ENCODE results near the gene PRMT7. TPM values are rescaled to one million over a fixed set of nuclear protein-coding genes. Genes with fewer than 3 reads are reported as not detected.

PRMT7 gene
- total RNA-seq, 2 experiments from 2014 or later: 50.4 to 52.2 TPM

- DNase-seq: no peak
- H3K4me1 Mint-ChIP-seq: no peaks in the 10 kb centered on the region
- no peak overlapping the region for H3K27ac Mint-ChIP-seq
- H3K27me3 Mint-ChIP-seq: no peaks in the 10 kb centered on the region
- no peaks in the 10 kb centered on the region for H3K9me3 Mint-ChIP-seq
- ChIA-PET CTCF (interaction anchor here (1.3 kb wide), 1 partner anchor 81 kb away, joined by 3 read pairs; no protein-coding TSS in a partner anchor), POLR2A (interaction anchor here (2.3 kb wide), 1 partner anchor 10 kb away, joined by 8 read pairs; no protein-coding TSS in a partner anchor)
- no peak overlapping the region for H3K4me3 Mint-ChIP-seq
- H3K36me3 Mint-ChIP-seq (ENCODE audit: low read depth): peaks cover 65% of the 10 kb centered on the region
Measured at GRCh38 chr16:68342620-68343019, 31.8 kb downstream of the PRMT7 start.

DNA sequence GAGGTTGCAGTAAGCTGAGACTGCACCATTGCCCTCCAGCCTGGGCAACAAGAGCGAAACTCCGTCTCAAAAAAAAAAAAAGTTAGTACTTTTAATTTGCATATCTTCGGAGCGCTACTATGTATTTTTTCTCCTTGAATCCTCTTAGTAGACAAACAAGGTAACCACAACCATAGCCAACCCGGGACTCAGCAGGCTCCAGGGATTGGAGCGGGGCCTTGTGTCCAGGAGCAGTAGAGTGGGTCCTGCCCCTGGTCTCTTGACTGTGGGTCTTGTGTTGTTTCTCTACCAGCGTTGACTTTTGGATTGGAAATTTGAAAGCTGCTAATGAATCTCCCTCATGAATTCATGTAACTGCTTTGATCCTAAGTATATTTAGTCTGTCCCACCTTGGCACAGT lies 32.3 kb downstream of the PRMT7 start:
- ChIA-PET POLR2A (no interaction called here), CTCF (no interaction called here)
- H3K9me3 Mint-ChIP-seq: no peaks in the 10 kb centered on the region
- no peak overlapping the region for H3K4me3 Mint-ChIP-seq
- H3K36me3 Mint-ChIP-seq (ENCODE audit: low read depth): peaks cover 65% of the 10 kb centered on the region
- H3K27me3 Mint-ChIP-seq: no peaks in the 10 kb centered on the region
- no peak overlapping the region for H3K27ac Mint-ChIP-seq
- H3K4me1 Mint-ChIP-seq: no peaks in the 10 kb centered on the region
- DNase-seq: no peak

DNA sequence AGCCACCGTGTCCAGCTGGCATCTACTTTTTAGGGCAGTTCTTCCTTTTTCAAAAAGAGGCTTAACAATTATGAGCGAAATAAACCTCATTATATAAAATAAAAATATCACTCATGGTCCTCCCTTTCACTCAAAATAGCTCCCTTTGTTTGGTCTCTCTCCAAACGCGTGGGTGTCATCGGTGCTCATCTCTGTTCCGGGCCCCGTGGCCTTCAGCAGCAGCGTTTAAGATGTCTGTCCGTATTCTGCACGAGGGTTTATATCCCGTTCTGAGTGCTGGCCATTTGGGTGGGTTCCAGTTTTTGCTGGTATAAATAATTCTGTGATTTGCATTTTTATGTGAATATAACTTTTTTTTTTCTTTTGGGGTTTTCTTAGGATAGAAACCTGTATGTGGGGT lies 33.4 kb downstream of the PRMT7 start:
- DNase-seq: no peak
- ChIA-PET CTCF (interaction anchor here (0.6 to 1.4 kb wide), 3 partner anchors 15 to 404 kb away, joined by 3 to 5 read pairs (median 5); no protein-coding TSS in a partner anchor), POLR2A (interaction anchor here (2.4 kb wide), 1 partner anchor 12 kb away, joined by 7 read pairs; no protein-coding TSS in a partner anchor)
- no peaks in the 10 kb centered on the region for H3K4me1 Mint-ChIP-seq
- H3K4me3 Mint-ChIP-seq: no peak overlapping the region
- peaks cover 70% of the 10 kb centered on the region for H3K36me3 Mint-ChIP-seq (ENCODE audit: low read depth)
- H3K9me3 Mint-ChIP-seq: no peaks in the 10 kb centered on the region
- no peaks in the 10 kb centered on the region for H3K27me3 Mint-ChIP-seq
- H3K27ac Mint-ChIP-seq: no peak overlapping the region

- no peaks in the 10 kb centered on the region for H3K4me1 Mint-ChIP-seq
- no peaks in the 10 kb centered on the region for H3K9me3 Mint-ChIP-seq
- no peaks in the 10 kb centered on the region for H3K27me3 Mint-ChIP-seq
- H3K36me3 Mint-ChIP-seq (ENCODE audit: low read depth): peaks cover 68% of the 10 kb centered on the region
- no peak overlapping the region for H3K27ac Mint-ChIP-seq
- no peak for DNase-seq
- ChIA-PET POLR2A (interaction anchor here (2.4 kb wide), 1 partner anchor 10 kb away, joined by 7 read pairs; no protein-coding TSS in a partner anchor), CTCF (interaction anchor here (1.3 kb wide), 1 partner anchor 16 kb away, joined by 5 read pairs; no protein-coding TSS in a partner anchor)
- H3K4me3 Mint-ChIP-seq: no peak overlapping the region
Measured at GRCh38 chr16:68345351-68345810, 34.6 kb downstream of the PRMT7 start.

DNA sequence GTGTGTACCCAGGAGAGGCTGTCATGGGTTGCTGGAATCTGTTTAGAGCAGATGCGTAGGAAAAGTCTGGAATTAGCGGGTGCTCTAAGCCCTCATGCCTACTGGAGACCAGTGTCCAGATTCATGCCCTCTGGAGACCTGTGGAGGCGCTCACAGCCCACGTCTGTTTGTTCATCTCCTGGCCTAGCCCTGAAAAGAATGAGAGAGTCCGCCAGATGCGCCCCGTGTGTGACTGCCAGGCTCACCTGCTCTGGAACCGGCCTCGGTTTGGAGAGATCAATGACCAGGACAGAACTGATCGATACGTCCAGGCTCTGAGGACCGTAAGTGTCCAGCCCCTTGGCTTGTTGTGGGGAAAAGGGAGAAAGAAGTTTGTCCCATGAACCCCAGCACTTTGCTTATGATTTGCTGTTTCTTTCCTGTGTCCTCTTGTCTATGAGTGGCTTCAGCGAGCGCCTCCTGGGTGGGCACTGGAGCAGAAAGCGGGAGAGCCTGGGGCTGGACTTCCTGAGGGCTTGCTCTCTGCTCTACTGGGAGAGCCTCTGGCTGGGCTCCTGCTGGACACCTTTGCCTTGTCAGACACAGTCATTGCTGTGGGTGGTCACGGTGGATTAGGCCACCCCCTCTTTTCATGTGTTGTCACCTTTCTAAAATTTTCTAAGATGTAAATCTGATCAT lies 35.3 kb downstream of the PRMT7 start:
- ChIA-PET POLR2A (interaction anchor here (2.4 kb wide), 1 partner anchor 10 kb away, joined by 7 read pairs; no protein-coding TSS in a partner anchor), CTCF (no interaction called here)
- Mint-ChIP-seq H3K27ac (no peak overlapping the region), H3K36me3 (ENCODE audit: low read depth) (peaks cover 65% of the 10 kb centered on the region), H3K4me3 (no peak overlapping the region), H3K27me3 (no peaks in the 10 kb centered on the region), H3K9me3 (no peaks in the 10 kb centered on the region), H3K4me1 (no peaks in the 10 kb centered on the region)
- no peak for DNase-seq

GRCh38 chr16:68346892-68347480 lies 36.2 kb downstream of the PRMT7 start:
- H3K4me3 Mint-ChIP-seq: no peak overlapping the region
- no peaks in the 10 kb centered on the region for H3K27me3 Mint-ChIP-seq
- H3K27ac Mint-ChIP-seq: no peak overlapping the region
- DNase-seq: no peak
- ChIA-PET CTCF (no interaction called here), POLR2A (no interaction called here)
- no peaks in the 10 kb centered on the region for H3K4me1 Mint-ChIP-seq
- H3K36me3 Mint-ChIP-seq (ENCODE audit: low read depth): peaks cover 62% of the 10 kb centered on the region
- no peaks in the 10 kb centered on the region for H3K9me3 Mint-ChIP-seq

GRCh38 chr16:68347605-68348004 lies 36.8 kb downstream of the PRMT7 start:
- no peak overlapping the region for H3K4me3 Mint-ChIP-seq
- H3K36me3 Mint-ChIP-seq (ENCODE audit: low read depth): peaks cover 62% of the 10 kb centered on the region
- CTCF ChIA-PET: no interaction called here
- POLR2A ChIA-PET: no interaction called here
- DNase-seq: no peak
- no peaks in the 10 kb centered on the region for H3K4me1 Mint-ChIP-seq
- H3K27me3 Mint-ChIP-seq: no peaks in the 10 kb centered on the region
- H3K27ac Mint-ChIP-seq: no peak overlapping the region
- no peaks in the 10 kb centered on the region for H3K9me3 Mint-ChIP-seq

- ChIA-PET CTCF (interaction anchor here (0.6 kb wide), 1 partner anchor 59 kb away, joined by 6 read pairs; no protein-coding TSS in a partner anchor), POLR2A (no interaction called here)
- Mint-ChIP-seq H3K36me3 (ENCODE audit: low read depth) (peaks cover 68% of the 10 kb centered on the region), H3K27me3 (no peaks in the 10 kb centered on the region), H3K4me1 (no peaks in the 10 kb centered on the region), H3K4me3 (no peak overlapping the region), H3K27ac (no peak overlapping the region), H3K9me3 (no peaks in the 10 kb centered on the region)
- no peak for DNase-seq
Measured at GRCh38 chr16:68348639-68349445, 38.0 kb downstream of the PRMT7 start.

DNA sequence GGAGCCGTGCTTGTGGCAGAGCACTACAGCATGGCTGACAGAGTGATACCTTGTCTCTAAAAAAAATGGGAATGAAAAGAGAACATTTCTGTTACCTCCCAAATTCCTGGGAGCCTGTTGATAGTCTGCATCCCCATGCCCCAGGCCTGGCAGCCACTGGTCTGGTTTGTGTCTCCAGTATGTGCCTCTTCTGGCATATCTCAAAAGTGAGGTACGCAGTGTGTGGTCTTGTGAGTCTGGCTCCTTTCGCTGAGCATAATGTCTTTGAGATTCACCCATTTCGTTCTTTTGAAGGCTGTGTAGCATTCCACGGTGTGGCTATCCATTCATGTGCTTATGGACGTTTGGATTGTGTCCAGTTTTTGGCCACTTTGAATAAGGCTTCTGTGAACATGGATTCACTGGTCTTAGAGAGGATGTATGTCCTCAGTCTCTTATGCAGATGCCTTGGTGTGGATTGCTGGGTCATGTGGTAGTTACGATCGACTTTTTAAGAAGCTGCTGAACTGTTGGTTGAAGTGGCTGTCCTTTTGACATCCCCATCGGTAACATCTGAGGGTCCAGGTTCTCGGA lies 39.1 kb downstream of the PRMT7 start:
- Mint-ChIP-seq H3K36me3 (ENCODE audit: low read depth) (peaks cover 76% of the 10 kb centered on the region), H3K4me3 (no peak overlapping the region), H3K27me3 (no peaks in the 10 kb centered on the region), H3K27ac (no peak overlapping the region), H3K9me3 (no peaks in the 10 kb centered on the region), H3K4me1 (peaks cover under 1% of the 10 kb centered on the region)
- POLR2A ChIA-PET: no interaction called here
- DNase-seq: no peak
- CTCF ChIA-PET: no interaction called here

DNA sequence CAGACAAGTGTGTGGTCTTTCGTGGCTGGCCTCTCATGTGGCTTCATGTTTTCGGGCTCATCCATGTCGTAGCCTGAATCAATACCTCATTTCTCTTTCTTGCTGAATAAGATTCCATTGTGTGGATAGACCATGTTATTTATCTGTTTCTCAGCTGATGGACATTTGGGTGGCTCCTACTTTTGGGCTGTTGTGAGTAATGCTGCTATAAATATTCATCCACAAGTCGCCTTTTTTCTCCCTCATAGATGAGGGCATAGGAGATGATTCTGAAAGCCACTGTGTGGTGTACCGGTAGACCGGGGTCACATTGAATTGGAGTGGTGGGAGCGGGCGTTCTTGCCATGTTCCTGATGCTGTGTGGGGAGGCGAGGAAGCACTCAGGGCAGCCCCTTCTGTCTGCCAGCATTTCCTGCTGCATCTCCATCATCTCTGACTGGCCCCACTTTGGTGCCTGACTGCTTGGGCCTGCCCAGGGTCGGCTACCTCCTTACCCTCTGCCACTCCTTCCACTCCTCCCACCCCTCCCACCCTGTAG lies 40.1 kb downstream of the PRMT7 start:
- no peak overlapping the region for H3K4me3 Mint-ChIP-seq
- H3K4me1 Mint-ChIP-seq: peaks cover 10% of the 10 kb centered on the region
- ChIA-PET CTCF (no interaction called here), POLR2A (no interaction called here)
- no peak for DNase-seq
- H3K27ac Mint-ChIP-seq: no peak overlapping the region
- H3K36me3 Mint-ChIP-seq (ENCODE audit: low read depth): peaks cover 80% of the 10 kb centered on the region
- no peaks in the 10 kb centered on the region for H3K27me3 Mint-ChIP-seq
- H3K9me3 Mint-ChIP-seq: no peaks in the 10 kb centered on the region

DNA sequence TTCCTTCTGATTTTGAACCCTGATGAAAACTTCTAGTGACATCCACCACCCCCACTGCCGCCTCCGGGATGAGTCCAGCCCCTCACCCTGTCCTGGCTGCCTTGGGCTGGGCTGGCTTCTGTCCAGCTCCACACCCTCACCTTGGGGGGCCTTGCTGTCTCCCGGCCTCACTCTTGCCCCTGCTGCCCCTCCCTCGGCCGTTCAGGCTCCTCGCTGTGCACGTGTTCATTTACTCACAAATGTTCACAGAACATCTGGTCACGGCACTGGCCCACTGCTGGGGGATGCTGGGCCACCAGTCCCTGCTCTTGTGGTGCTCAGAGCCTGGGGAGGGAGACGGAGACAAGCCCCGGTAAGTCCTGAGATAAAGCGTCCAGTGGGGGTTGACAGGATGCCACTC lies 40.6 kb downstream of the PRMT7 start:
- no peak overlapping the region for H3K27ac Mint-ChIP-seq
- H3K36me3 Mint-ChIP-seq (ENCODE audit: low read depth): peaks cover 82% of the 10 kb centered on the region
- POLR2A ChIA-PET: no interaction called here
- no peak overlapping the region for H3K4me3 Mint-ChIP-seq
- CTCF ChIA-PET: no interaction called here
- H3K27me3 Mint-ChIP-seq: no peaks in the 10 kb centered on the region
- DNase-seq: no peak
- H3K4me1 Mint-ChIP-seq: peaks cover 16% of the 10 kb centered on the region
- H3K9me3 Mint-ChIP-seq: no peaks in the 10 kb centered on the region

GRCh38 chr16:68351991-68352431 lies 41.2 kb downstream of the PRMT7 start:
- no peaks in the 10 kb centered on the region for H3K27me3 Mint-ChIP-seq
- no peak for DNase-seq
- ChIA-PET POLR2A (interaction anchor here (0.9 kb wide), 1 partner anchor 11 kb away, joined by 3 read pairs; no protein-coding TSS in a partner anchor), CTCF (interaction anchor here (1.1 kb wide), 1 partner anchor 90 kb away, joined by 3 read pairs; no protein-coding TSS in a partner anchor)
- peaks cover 21% of the 10 kb centered on the region for H3K4me1 Mint-ChIP-seq
- no peak overlapping the region for H3K4me3 Mint-ChIP-seq
- H3K9me3 Mint-ChIP-seq: no peaks in the 10 kb centered on the region
- peaks cover 80% of the 10 kb centered on the region for H3K36me3 Mint-ChIP-seq (ENCODE audit: low read depth)
- no peak overlapping the region for H3K27ac Mint-ChIP-seq

Measured in activated CD4-positive, alpha-beta memory T cell treated with anti-CD3 and anti-CD28 coated beads, Interleukin-2, amount 10 ng/mL, durations not matched to agents 7 days and 5 days (primary cell).